Cardiac muscle cell (in vitro differentiated cells and primary cell): ENCODE measurements around the gene SCGN. TPM values are rescaled to one million over a fixed set of nuclear protein-coding genes. Genes with fewer than 3 reads are reported as not detected.

Experiments used
- DNase-seq, 2 donors: peaks; one replicate each; pipeline versions ENCODE4 v3.0.0 to v3.0.0-alpha.2; 2010 to 2017; ENCODE audit warnings: low read depth in 1 of 2, low spot score in 1 of 2
- H3K27ac ChIP-seq: fragments of 200-600 bp; sonication (generic); 2 replicates; pipeline ENCODE4 v1.5.1; 2016
- H3K27me3 ChIP-seq: fragments of 200-600 bp; sonication (generic); 2 replicates; pipeline ENCODE4 v1.6.0; 2016; ENCODE audit warnings: control low read depth
- H3K36me3 ChIP-seq: fragments of 200-600 bp; sonication (generic); 2 replicates; pipeline ENCODE4 v1.5.1; 2016; ENCODE audit warnings: control low read depth
- H3K4me1 ChIP-seq: fragments of 200-600 bp; sonication (generic); 2 replicates; pipeline ENCODE4 v1.8.1; 2017; ENCODE audit warnings: low read depth, mild to moderate bottlenecking, mixed run types
- H3K4me3 ChIP-seq: fragments of 200-600 bp; sonication (generic); 2 replicates; pipeline ENCODE4 v1.5.1; 2016; ENCODE audit warnings: mild to moderate bottlenecking
- H3K9me3 ChIP-seq: fragments of 200-600 bp; sonication (generic); 2 replicates; pipeline ENCODE4 v1.5.1; 2017; ENCODE audit warnings: low read depth, mild to moderate bottlenecking, control low read depth
- polyA plus RNA-seq: library from polyadenylated mRNA; unstranded; fragments of >200 nt; fragmentation: Nextera tagmentation; extraction: Ambion mirVana; gene quantifications from 2 replicates; pipeline ENCODE4 v1.2.1, GENCODE V29; 2016
- total RNA-seq: library from RNA; depleted of rRNA; stranded (reverse); fragments of >200 nt; gene quantifications from 2 replicates; pipeline ENCODE4 v1.2.3, GENCODE V29; 2016
- TF ChIP-seq, protein P1 (sequence below): IDR thresholded peaks from 2 replicates; pipeline ENCODE4 v1.5.1; 2012; ENCODE audit warnings: low read depth, mild to moderate bottlenecking, low read length

Gene SCGN
- total and polyA plus RNA-seq, 2 experiments from 2014 or later: not detected

- Histone ChIP-seq H3K9me3 (no peaks in the 10 kb centered on the region), H3K27me3 (no peaks in the 10 kb centered on the region), H3K4me1 (no peaks in the 10 kb centered on the region), H3K27ac (no peak overlapping the region), H3K36me3 (no peaks in the 10 kb centered on the region), H3K4me3 (no peak overlapping the region)
- TF ChIP-seq, protein P1, sequence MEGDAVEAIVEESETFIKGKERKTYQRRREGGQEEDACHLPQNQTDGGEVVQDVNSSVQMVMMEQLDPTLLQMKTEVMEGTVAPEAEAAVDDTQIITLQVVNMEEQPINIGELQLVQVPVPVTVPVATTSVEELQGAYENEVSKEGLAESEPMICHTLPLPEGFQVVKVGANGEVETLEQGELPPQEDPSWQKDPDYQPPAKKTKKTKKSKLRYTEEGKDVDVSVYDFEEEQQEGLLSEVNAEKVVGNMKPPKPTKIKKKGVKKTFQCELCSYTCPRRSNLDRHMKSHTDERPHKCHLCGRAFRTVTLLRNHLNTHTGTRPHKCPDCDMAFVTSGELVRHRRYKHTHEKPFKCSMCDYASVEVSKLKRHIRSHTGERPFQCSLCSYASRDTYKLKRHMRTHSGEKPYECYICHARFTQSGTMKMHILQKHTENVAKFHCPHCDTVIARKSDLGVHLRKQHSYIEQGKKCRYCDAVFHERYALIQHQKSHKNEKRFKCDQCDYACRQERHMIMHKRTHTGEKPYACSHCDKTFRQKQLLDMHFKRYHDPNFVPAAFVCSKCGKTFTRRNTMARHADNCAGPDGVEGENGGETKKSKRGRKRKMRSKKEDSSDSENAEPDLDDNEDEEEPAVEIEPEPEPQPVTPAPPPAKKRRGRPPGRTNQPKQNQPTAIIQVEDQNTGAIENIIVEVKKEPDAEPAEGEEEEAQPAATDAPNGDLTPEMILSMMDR: no peak
- no peak for DNase-seq
Observed at GRCh38 chr6:25709761-25710160, 57.7 kb downstream of the SCGN start.

GRCh38 chr6:25710287-25710686 is 58.3 kb downstream of the SCGN start:
- H3K27ac ChIP-seq: no peak overlapping the region
- no peak overlapping the region for H3K4me3 ChIP-seq
- TF ChIP-seq, protein P1: no peak
- no peaks in the 10 kb centered on the region for H3K27me3 ChIP-seq
- H3K4me1 ChIP-seq: no peaks in the 10 kb centered on the region
- DNase-seq: no peak
- H3K9me3 ChIP-seq: no peaks in the 10 kb centered on the region
- no peaks in the 10 kb centered on the region for H3K36me3 ChIP-seq

GRCh38 chr6:25713824-25714223 is 61.8 kb downstream of the SCGN start:
- TF ChIP-seq, protein P1: no peak
- peak in 1 of 2 donors; percentile 39 for DNase-seq
- H3K9me3 ChIP-seq: no peaks in the 10 kb centered on the region
- no peak overlapping the region for H3K27ac ChIP-seq
- H3K4me1 ChIP-seq: no peaks in the 10 kb centered on the region
- no peak overlapping the region for H3K4me3 ChIP-seq
- H3K36me3 ChIP-seq: no peaks in the 10 kb centered on the region
- no peaks in the 10 kb centered on the region for H3K27me3 ChIP-seq

DNA sequence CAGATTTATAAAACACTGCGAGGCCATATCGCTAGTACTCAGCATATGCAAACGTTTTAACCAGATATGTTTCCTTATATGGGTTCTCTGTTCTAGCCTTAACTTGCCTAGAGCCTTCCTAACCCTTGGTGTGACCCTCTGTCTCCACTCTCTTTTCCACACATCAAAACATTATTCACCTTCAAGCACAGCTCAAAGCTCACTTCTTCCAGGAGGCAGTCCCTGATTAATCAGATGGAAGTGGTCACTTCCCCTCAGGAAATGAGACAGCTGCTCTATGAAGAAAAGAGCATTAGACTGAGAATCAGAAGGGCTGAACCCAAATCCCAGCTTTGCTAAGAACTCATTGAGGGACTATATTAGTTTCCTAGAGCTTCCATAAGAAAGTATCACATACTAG is 62.8 kb downstream of the SCGN start:
- TF ChIP-seq, protein P1: no peak
- no peaks in the 10 kb centered on the region for H3K4me1 ChIP-seq
- DNase-seq: peak in 1 of 2 donors; percentile 12
- no peaks in the 10 kb centered on the region for H3K9me3 ChIP-seq
- no peak overlapping the region for H3K4me3 ChIP-seq
- no peaks in the 10 kb centered on the region for H3K36me3 ChIP-seq
- H3K27ac ChIP-seq: no peak overlapping the region
- H3K27me3 ChIP-seq: no peaks in the 10 kb centered on the region

GRCh38 chr6:25715794-25716193 is 63.8 kb downstream of the SCGN start:
- H3K27ac ChIP-seq: no peak overlapping the region

More at GRCh38 chr6:25715794-25716193, 63.8 kb downstream of the SCGN start:
- no peaks in the 10 kb centered on the region for H3K4me1 ChIP-seq
- H3K4me3 ChIP-seq: no peak overlapping the region
- H3K9me3 ChIP-seq: no peaks in the 10 kb centered on the region
- H3K27me3 ChIP-seq: no peaks in the 10 kb centered on the region
- DNase-seq: no peak
- TF ChIP-seq, protein P1: no peak
- H3K36me3 ChIP-seq: no peaks in the 10 kb centered on the region
